ENCODE results near the gene WDR45B.

GRCh38 chr17:82613283-82614094 lies 34.8 kb downstream of the WDR45B start:
- no peak for TF ChIP-seq CTCF (IDR thresholded peaks at IDR 0.05)
- no peak for TF ChIP-seq EZH2 (IDR thresholded peaks at IDR 0.05; ENCODE audit: borderline replicate concordance, insufficient read depth, low read depth, low read length, poor library complexity, severe bottlenecking)
